ENCODE measurements around the gene IMMP2L. TPM values are rescaled to one million over a fixed set of nuclear protein-coding genes. Genes with fewer than 3 reads are reported as not detected.

Gene IMMP2L
- total RNA-seq, 1 experiment from 2014 or later: 17.2 TPM

GRCh38 chr7:111265394-111265793 is 296.9 kb downstream of the IMMP2L start:
- H3K9me2 ChIP-seq (replicated peaks; ENCODE audit: insufficient read depth, low read length): no peaks in the 10 kb centered on the region
- H3K36me3 ChIP-seq (ENCODE audit: insufficient read depth, low read length): no peaks in the 10 kb centered on the region
- H3K27me3 ChIP-seq (ENCODE audit: low read length): no peaks in the 10 kb centered on the region
- no peak for DNase-seq
- no peaks in the 10 kb centered on the region for H4K20me1 ChIP-seq (ENCODE audit: insufficient read depth, low read depth, low read length)
- no peak overlapping the region for H3K27ac ChIP-seq (ENCODE audit: low read length)
- no peak overlapping the region for H2AFZ ChIP-seq (ENCODE audit: low read length)
- H3K9me3 ChIP-seq (ENCODE audit: low read length): no peaks in the 10 kb centered on the region
- H3K4me2 ChIP-seq (ENCODE audit: low read depth, low read length, poor library complexity, severe bottlenecking): no peak overlapping the region
- H3K79me2 ChIP-seq (ENCODE audit: low read length): no peaks in the 10 kb centered on the region
- no peaks in the 10 kb centered on the region for H3K4me1 ChIP-seq (ENCODE audit: low read length)
- H3K4me3 ChIP-seq (ENCODE audit: low read length): no peak overlapping the region
- H3K9ac ChIP-seq (ENCODE audit: low read length): no peak overlapping the region

- no peaks in the 10 kb centered on the region for H3K79me2 ChIP-seq (ENCODE audit: low read length)
- no peak overlapping the region for H2AFZ ChIP-seq (ENCODE audit: low read length)
- no peaks in the 10 kb centered on the region for H3K4me1 ChIP-seq (ENCODE audit: low read length)
- no peaks in the 10 kb centered on the region for H3K9me2 ChIP-seq (replicated peaks; ENCODE audit: insufficient read depth, low read length)
- no peak overlapping the region for H3K27ac ChIP-seq (ENCODE audit: low read length)
- no peaks in the 10 kb centered on the region for H3K27me3 ChIP-seq (ENCODE audit: low read length)
- no peak overlapping the region for H3K4me2 ChIP-seq (ENCODE audit: low read depth, low read length, poor library complexity, severe bottlenecking)
- no peak for DNase-seq
- H4K20me1 ChIP-seq (ENCODE audit: insufficient read depth, low read depth, low read length): no peaks in the 10 kb centered on the region
- no peaks in the 10 kb centered on the region for H3K36me3 ChIP-seq (ENCODE audit: insufficient read depth, low read length)
- H3K9ac ChIP-seq (ENCODE audit: low read length): no peak overlapping the region
- H3K4me3 ChIP-seq (ENCODE audit: low read length): no peak overlapping the region
- no peaks in the 10 kb centered on the region for H3K9me3 ChIP-seq (ENCODE audit: low read length)
Observed at GRCh38 chr7:111264981-111265380, 297.3 kb downstream of the IMMP2L start.

GRCh38 chr7:111264111-111264868 is 298.0 kb downstream of the IMMP2L start:
- Histone ChIP-seq H3K9me3 (ENCODE audit: low read length) (no peaks in the 10 kb centered on the region), H3K4me1 (ENCODE audit: low read length) (no peaks in the 10 kb centered on the region), H3K9me2 (replicated peaks; ENCODE audit: insufficient read depth, low read length) (no peaks in the 10 kb centered on the region), H2AFZ (ENCODE audit: low read length) (no peak overlapping the region), H3K4me2 (ENCODE audit: low read depth, low read length, poor library complexity, severe bottlenecking) (no peak overlapping the region), H3K9ac (ENCODE audit: low read length) (no peak overlapping the region), H4K20me1 (ENCODE audit: insufficient read depth, low read depth, low read length) (no peaks in the 10 kb centered on the region), H3K79me2 (ENCODE audit: low read length) (no peaks in the 10 kb centered on the region), H3K4me3 (ENCODE audit: low read length) (no peak overlapping the region), H3K36me3 (ENCODE audit: insufficient read depth, low read length) (no peaks in the 10 kb centered on the region), H3K27me3 (ENCODE audit: low read length) (no peaks in the 10 kb centered on the region), H3K27ac (ENCODE audit: low read length) (no peak overlapping the region)
- DNase-seq: no peak

GRCh38 chr7:111262293-111263116 is 299.8 kb downstream of the IMMP2L start:
- no peak overlapping the region for H3K9ac ChIP-seq (ENCODE audit: low read length)
- H3K9me2 ChIP-seq (replicated peaks; ENCODE audit: insufficient read depth, low read length): no peaks in the 10 kb centered on the region
- H3K4me3 ChIP-seq (ENCODE audit: low read length): no peak overlapping the region
- no peak overlapping the region for H3K27ac ChIP-seq (ENCODE audit: low read length)
- no peak overlapping the region for H3K4me2 ChIP-seq (ENCODE audit: low read depth, low read length, poor library complexity, severe bottlenecking)
- H3K27me3 ChIP-seq (ENCODE audit: low read length): no peaks in the 10 kb centered on the region
- no peak overlapping the region for H2AFZ ChIP-seq (ENCODE audit: low read length)
- H3K4me1 ChIP-seq (ENCODE audit: low read length): no peaks in the 10 kb centered on the region
- DNase-seq: no peak
- H3K9me3 ChIP-seq (ENCODE audit: low read length): no peaks in the 10 kb centered on the region
- H3K36me3 ChIP-seq (ENCODE audit: insufficient read depth, low read length): no peaks in the 10 kb centered on the region
- H3K79me2 ChIP-seq (ENCODE audit: low read length): no peaks in the 10 kb centered on the region
- H4K20me1 ChIP-seq (ENCODE audit: insufficient read depth, low read depth, low read length): no peaks in the 10 kb centered on the region

GRCh38 chr7:111261496-111261895 is 300.8 kb downstream of the IMMP2L start:
- Histone ChIP-seq H3K27me3 (ENCODE audit: low read length) (no peaks in the 10 kb centered on the region), H3K79me2 (ENCODE audit: low read length) (no peaks in the 10 kb centered on the region), H3K9me3 (ENCODE audit: low read length) (no peaks in the 10 kb centered on the region), H2AFZ (ENCODE audit: low read length) (no peak overlapping the region), H3K4me3 (ENCODE audit: low read length) (no peak overlapping the region), H3K4me1 (ENCODE audit: low read length) (no peaks in the 10 kb centered on the region), H4K20me1 (ENCODE audit: insufficient read depth, low read depth, low read length) (no peaks in the 10 kb centered on the region), H3K36me3 (ENCODE audit: insufficient read depth, low read length) (no peaks in the 10 kb centered on the region), H3K9ac (ENCODE audit: low read length) (no peak overlapping the region), H3K27ac (ENCODE audit: low read length) (no peak overlapping the region), H3K4me2 (ENCODE audit: low read depth, low read length, poor library complexity, severe bottlenecking) (no peak overlapping the region), H3K9me2 (replicated peaks; ENCODE audit: insufficient read depth, low read length) (no peaks in the 10 kb centered on the region)
- DNase-seq: no peak

GRCh38 chr7:111259991-111260390 is 302.3 kb downstream of the IMMP2L start:
- H3K4me3 ChIP-seq (ENCODE audit: low read length): no peak overlapping the region
- H2AFZ ChIP-seq (ENCODE audit: low read length): no peak overlapping the region
- no peak overlapping the region for H3K9ac ChIP-seq (ENCODE audit: low read length)
- no peaks in the 10 kb centered on the region for H3K9me2 ChIP-seq (replicated peaks; ENCODE audit: insufficient read depth, low read length)
- no peak for DNase-seq
- H3K4me2 ChIP-seq (ENCODE audit: low read depth, low read length, poor library complexity, severe bottlenecking): no peak overlapping the region
- H4K20me1 ChIP-seq (ENCODE audit: insufficient read depth, low read depth, low read length): no peaks in the 10 kb centered on the region
- H3K27ac ChIP-seq (ENCODE audit: low read length): no peak overlapping the region
- H3K36me3 ChIP-seq (ENCODE audit: insufficient read depth, low read length): no peaks in the 10 kb centered on the region
- no peaks in the 10 kb centered on the region for H3K9me3 ChIP-seq (ENCODE audit: low read length)
- no peaks in the 10 kb centered on the region for H3K79me2 ChIP-seq (ENCODE audit: low read length)
- no peaks in the 10 kb centered on the region for H3K4me1 ChIP-seq (ENCODE audit: low read length)
- H3K27me3 ChIP-seq (ENCODE audit: low read length): no peaks in the 10 kb centered on the region

GRCh38 chr7:111256391-111256790 is 305.9 kb downstream of the IMMP2L start:
- Histone ChIP-seq H3K4me3 (ENCODE audit: low read length) (no peak overlapping the region), H3K27ac (ENCODE audit: low read length) (no peak overlapping the region), H3K9ac (ENCODE audit: low read length) (no peak overlapping the region), H3K27me3 (ENCODE audit: low read length) (no peaks in the 10 kb centered on the region), H2AFZ (ENCODE audit: low read length) (no peak overlapping the region), H3K36me3 (ENCODE audit: insufficient read depth, low read length) (no peaks in the 10 kb centered on the region), H3K9me2 (replicated peaks; ENCODE audit: insufficient read depth, low read length) (no peaks in the 10 kb centered on the region), H3K79me2 (ENCODE audit: low read length) (no peaks in the 10 kb centered on the region), H3K4me2 (ENCODE audit: low read depth, low read length, poor library complexity, severe bottlenecking) (no peak overlapping the region), H3K9me3 (ENCODE audit: low read length) (peaks cover 11% of the 10 kb centered on the region), H4K20me1 (ENCODE audit: insufficient read depth, low read depth, low read length) (no peaks in the 10 kb centered on the region), H3K4me1 (ENCODE audit: low read length) (no peaks in the 10 kb centered on the region)
- DNase-seq: no peak

GRCh38 chr7:111255576-111255975 is 306.7 kb downstream of the IMMP2L start:
- H3K79me2 ChIP-seq (ENCODE audit: low read length): no peaks in the 10 kb centered on the region
- no peaks in the 10 kb centered on the region for H3K36me3 ChIP-seq (ENCODE audit: insufficient read depth, low read length)
- no peak for DNase-seq
- H3K4me1 ChIP-seq (ENCODE audit: low read length): no peaks in the 10 kb centered on the region
- no peaks in the 10 kb centered on the region for H4K20me1 ChIP-seq (ENCODE audit: insufficient read depth, low read depth, low read length)
- H3K9me2 ChIP-seq (replicated peaks; ENCODE audit: insufficient read depth, low read length): no peaks in the 10 kb centered on the region
- no peaks in the 10 kb centered on the region for H3K27me3 ChIP-seq (ENCODE audit: low read length)
- H3K4me3 ChIP-seq (ENCODE audit: low read length): no peak overlapping the region
- peaks cover 15% of the 10 kb centered on the region for H3K9me3 ChIP-seq (ENCODE audit: low read length)
- H3K4me2 ChIP-seq (ENCODE audit: low read depth, low read length, poor library complexity, severe bottlenecking): no peak overlapping the region
- H2AFZ ChIP-seq (ENCODE audit: low read length): no peak overlapping the region
- no peak overlapping the region for H3K27ac ChIP-seq (ENCODE audit: low read length)
- no peak overlapping the region for H3K9ac ChIP-seq (ENCODE audit: low read length)

Data from Karpas-422 (cell line).